ENCODE measurements around the gene CRHR2. TPM values are rescaled to one million over a fixed set of nuclear protein-coding genes. Genes with fewer than 3 reads are reported as not detected.

CRHR2 gene
- total and polyA plus RNA-seq, 2 of the 13 experiments (the other 11 are each of a cell fraction or from before 2014, with no cell fraction given): not detected

- WGBS (ENCODE audit: low lambda C conversion rate): 96% methylated on average over 1 of the region's 1 CpG
- no TSS peak for BruUV-seq (replicated peaks)
- Histone ChIP-seq H3K27me3 (ENCODE audit: control insufficient read depth in 1 of 2, insufficient read depth in 2 of 2, low read length in 2 of 2) (no peaks in the 10 kb centered on the region), H3K79me2 (ENCODE audit: insufficient read depth, low read length) (no peaks in the 10 kb centered on the region), H3K9me3 (ENCODE audit: low read length) (no peaks in the 10 kb centered on the region), H4K20me1 (ENCODE audit: insufficient read depth, low read length) (no peaks in the 10 kb centered on the region), H2AFZ (ENCODE audit: low read length) (no peak overlapping the region), H3K36me3 (replicated peaks in 1 of 2; ENCODE audit: control insufficient read depth in 1 of 2, insufficient read depth in 2 of 2, low read length in 2 of 2) (peaks cover 15 to 59% of the 10 kb centered on the region in 2 experiments), H3K4me1 (ENCODE audit: insufficient read depth, low read length) (no peaks in the 10 kb centered on the region), H3K9ac (ENCODE audit: insufficient read depth, low read depth, low read length) (no peak overlapping the region), H3K4me2 (ENCODE audit: low read depth, low read length) (no peak overlapping the region), H3K27ac (ENCODE audit: extremely low read length, insufficient read depth, low read length) (no peak overlapping the region), H3K4me3 (replicated peaks in 1 of 3; ENCODE audit: insufficient read depth in 1 of 3, low read depth in 2 of 3, low read length in 3 of 3) (no peak overlapping the region)
- peak; percentile 5 for DNase-seq (ENCODE audit: low spot score)
- in situ Hi-C loops (cut with HindIII; ENCODE audit: extremely low pct_ligation_motif_present, low pct_unique_long_range_greater_than_20kb) (no loop called here), intact Hi-C loops (cut with micrococcal nuclease; ENCODE audit: unreplicated experiment) (no loop called here)
- no peak for FAIRE-seq
- ChIA-PET CTCF (ENCODE audit: low intra/inter-chr PET ratio, low total read pairs) (no interaction called here), POLR2A (no interaction called here)
- ATAC-seq: peak; percentile 69
- TF ChIP-seq PAF1 (CRISPR knock-in tag; IDR thresholded peaks at IDR 0.05): 0 out of 2 replicates have a peak, but pooled peaks have one; percentile 57
- 0 out of 2 replicates have a peak, but pooled peaks have one; percentile 36 for TF ChIP-seq SSRP1 (CRISPR knock-in tag; IDR thresholded peaks at IDR 0.05)
- TF ChIP-seq, protein P1, sequence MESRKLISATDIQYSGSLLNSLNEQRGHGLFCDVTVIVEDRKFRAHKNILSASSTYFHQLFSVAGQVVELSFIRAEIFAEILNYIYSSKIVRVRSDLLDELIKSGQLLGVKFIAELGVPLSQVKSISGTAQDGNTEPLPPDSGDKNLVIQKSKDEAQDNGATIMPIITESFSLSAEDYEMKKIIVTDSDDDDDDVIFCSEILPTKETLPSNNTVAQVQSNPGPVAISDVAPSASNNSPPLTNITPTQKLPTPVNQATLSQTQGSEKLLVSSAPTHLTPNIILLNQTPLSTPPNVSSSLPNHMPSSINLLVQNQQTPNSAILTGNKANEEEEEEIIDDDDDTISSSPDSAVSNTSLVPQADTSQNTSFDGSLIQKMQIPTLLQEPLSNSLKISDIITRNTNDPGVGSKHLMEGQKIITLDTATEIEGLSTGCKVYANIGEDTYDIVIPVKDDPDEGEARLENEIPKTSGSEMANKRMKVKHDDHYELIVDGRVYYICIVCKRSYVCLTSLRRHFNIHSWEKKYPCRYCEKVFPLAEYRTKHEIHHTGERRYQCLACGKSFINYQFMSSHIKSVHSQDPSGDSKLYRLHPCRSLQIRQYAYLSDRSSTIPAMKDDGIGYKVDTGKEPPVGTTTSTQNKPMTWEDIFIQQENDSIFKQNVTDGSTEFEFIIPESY (CRISPR knock-in tag; IDR thresholded peaks at IDR 0.05): no peak
- no peak for TF ChIP-seq CC2D1A (CRISPR knock-in tag; IDR thresholded peaks at IDR 0.05)
- TF ChIP-seq ZNF333 (CRISPR knock-in tag; IDR thresholded peaks at IDR 0.05; ENCODE audit: borderline replicate concordance): no peak
- TF ChIP-seq RFX1 (IDR thresholded peaks at IDR 0.05): no peak
These were observed 48.0 kb downstream of the CRHR2 start for GRCh38 chr7:30634193-30634626.

DNA sequence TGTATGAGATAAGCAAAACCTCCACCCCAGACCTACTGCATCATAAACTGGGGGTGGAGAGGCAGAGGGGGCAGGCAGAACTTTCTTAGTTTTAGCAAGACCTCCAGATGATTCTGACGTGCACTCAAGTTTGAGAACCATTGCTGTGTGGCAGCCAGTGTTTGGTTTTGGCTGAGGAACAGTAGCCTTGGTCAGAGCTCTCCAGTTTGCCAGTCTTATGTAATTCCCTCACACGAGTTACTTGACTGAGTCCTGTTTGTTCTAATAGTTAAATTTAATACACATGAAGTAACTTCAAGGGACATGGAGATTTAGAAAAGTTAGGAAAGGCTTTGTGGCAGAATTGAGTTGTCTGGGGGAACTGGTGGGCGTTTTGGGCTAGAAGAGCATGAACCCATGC lies 49.0 kb downstream of the CRHR2 start:
- intact Hi-C loops (cut with micrococcal nuclease; ENCODE audit: unreplicated experiment): no loop called here
- CTCF ChIA-PET (ENCODE audit: low intra/inter-chr PET ratio, low total read pairs): no interaction called here
- peaks cover 16 to 69% of the 10 kb centered on the region in 2 experiments for H3K36me3 ChIP-seq (replicated peaks in 1 of 2; ENCODE audit: control insufficient read depth in 1 of 2, insufficient read depth in 2 of 2, low read length in 2 of 2)
- no peak for TF ChIP-seq NR3C1 (CRISPR knock-in tag; IDR thresholded peaks at IDR 0.05)
- no peak for TF ChIP-seq SALL1 (CRISPR knock-in tag; IDR thresholded peaks at IDR 0.05)
- TF ChIP-seq TRAFD1 (CRISPR knock-in tag; IDR thresholded peaks at IDR 0.05; ENCODE audit: borderline replicate concordance): no peak
- TF ChIP-seq ZNF441 (CRISPR knock-in tag; IDR thresholded peaks at IDR 0.05; ENCODE audit: borderline replicate concordance): no peak
- no peak for TF ChIP-seq HDAC2 (CRISPR knock-in tag; IDR thresholded peaks at IDR 0.05)
- no peak for TF ChIP-seq ZBED4 (CRISPR knock-in tag; IDR thresholded peaks at IDR 0.05; ENCODE audit: borderline replicate concordance)
- peak; percentile 31; the same call in 1 of the 2 replicates for TF ChIP-seq POLR2G (IDR thresholded peaks at IDR 0.05; ENCODE audit: low read depth, low read length)

More for the DNA sequence above, 49.0 kb downstream of the CRHR2 start:
- no peak overlapping the region for H3K27ac ChIP-seq (ENCODE audit: extremely low read length, insufficient read depth, low read length)
- in situ Hi-C loops (cut with HindIII; ENCODE audit: extremely low pct_ligation_motif_present, low pct_unique_long_range_greater_than_20kb): no loop called here
- ATAC-seq: no peak
- BruUV-seq (replicated peaks): no TSS peak
- H3K4me2 ChIP-seq (ENCODE audit: low read depth, low read length): no peak overlapping the region
- H4K20me1 ChIP-seq (ENCODE audit: insufficient read depth, low read length): no peaks in the 10 kb centered on the region
- POLR2A ChIA-PET: no interaction called here
- DNase-seq (ENCODE audit: low spot score): no peak
- H3K27me3 ChIP-seq (ENCODE audit: control insufficient read depth in 1 of 2, insufficient read depth in 2 of 2, low read length in 2 of 2): no peaks in the 10 kb centered on the region
- no peaks in the 10 kb centered on the region for H3K9me3 ChIP-seq (ENCODE audit: low read length)
- no peak overlapping the region for H2AFZ ChIP-seq (ENCODE audit: low read length)
- 93% methylated on average over 3 of the region's 3 CpGs for WGBS (ENCODE audit: low lambda C conversion rate)
- H3K9ac ChIP-seq (ENCODE audit: insufficient read depth, low read depth, low read length): no peak overlapping the region
- no peak overlapping the region for H3K4me3 ChIP-seq (replicated peaks in 1 of 3; ENCODE audit: insufficient read depth in 1 of 3, low read depth in 2 of 3, low read length in 3 of 3)
- no peaks in the 10 kb centered on the region for H3K79me2 ChIP-seq (ENCODE audit: insufficient read depth, low read length)
- no peak for FAIRE-seq
- no peaks in the 10 kb centered on the region for H3K4me1 ChIP-seq (ENCODE audit: insufficient read depth, low read length)
